ENCODE measurements around the gene BANP. TPM values are rescaled to one million over a fixed set of nuclear protein-coding genes. Genes with fewer than 3 reads are reported as not detected.

Gene BANP
- total and polyA plus RNA-seq, 2 of the 8 experiments (the other 6 are each of a cell fraction or from before 2014, with no cell fraction given): 25.8 to 39.8 TPM

DNA sequence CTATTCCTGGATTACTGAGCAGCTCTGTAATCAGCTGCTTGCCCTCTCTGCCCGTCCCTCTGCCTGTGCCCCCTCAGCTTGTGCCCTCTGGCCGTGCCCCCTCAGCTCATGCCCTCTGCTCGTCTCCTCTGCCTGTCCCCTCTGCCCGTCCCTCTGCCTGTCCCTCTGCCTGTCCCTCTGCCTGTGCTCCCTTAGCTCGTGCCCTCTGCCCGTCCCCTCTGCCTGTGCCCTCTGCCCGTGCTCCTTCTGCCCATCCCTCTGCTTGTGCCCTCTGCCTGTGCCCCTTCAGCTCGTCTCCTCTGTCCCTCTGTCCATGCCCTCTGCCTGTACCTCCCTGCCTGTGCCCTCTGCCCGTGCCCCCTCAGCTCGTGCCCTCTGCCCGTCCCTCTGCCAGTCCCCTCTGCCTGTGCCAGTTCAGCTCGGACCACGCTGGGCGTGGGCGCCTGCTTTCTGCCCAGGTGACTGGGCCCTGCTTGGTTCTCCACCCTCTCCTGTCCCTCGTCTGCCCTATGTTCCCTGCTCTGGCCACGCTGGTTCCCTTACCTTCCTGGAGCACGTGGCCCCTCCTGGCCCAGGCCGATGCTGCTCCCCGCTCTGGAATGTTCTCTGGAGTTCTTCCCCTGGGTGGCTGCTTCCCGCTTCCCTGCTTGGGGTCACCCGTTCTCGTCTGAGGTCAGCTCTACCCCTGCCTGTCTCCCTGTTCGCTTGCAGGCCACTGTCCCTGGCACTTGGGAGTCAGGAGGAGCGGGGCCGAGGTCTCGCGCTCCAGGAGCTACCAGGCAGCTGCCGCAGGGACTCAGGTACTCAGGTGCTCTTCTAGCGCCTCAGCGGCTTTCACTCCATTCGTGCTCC, 63.9 kb downstream of the BANP start:
- DNase-seq (ENCODE audit: low read depth in 1 of 2, low spot score in 2 of 2): no peak
- peaks cover 0 to 6% (median 2%) of the 10 kb centered on the region in 4 experiments; a peak in 5 of 8 replicates for H3K36me3 ChIP-seq (ENCODE audit: control insufficient read depth in 2 of 4, insufficient read depth in 4 of 4, low read length in 3 of 4)
- TF ChIP-seq CBX8 (IDR thresholded peaks at IDR 0.05; ENCODE audit: borderline replicate concordance, low read depth, low read length) (no peak), RBBP5 (IDR thresholded peaks at IDR 0.05; ENCODE audit: borderline replicate concordance, low read depth, low read length) (no peak), SP4 (IDR thresholded peaks at IDR 0.05; ENCODE audit: low read length) (no peak), POLR2A (IDR thresholded peaks at IDR 0.05; ENCODE audit: control extremely low read depth in 1 of 2, low read depth in 2 of 2, low read length in 2 of 2) (no peak), SIN3A (conservative IDR thresholded peaks at IDR 0.05 in 1 of 2, IDR thresholded peaks at IDR 0.05 in 1 of 2; ENCODE audit: low read depth in 1 of 2, low read length in 2 of 2) (no peak), BACH1 (IDR thresholded peaks at IDR 0.05; ENCODE audit: low read length) (no peak), TEAD4 (IDR thresholded peaks at IDR 0.05; ENCODE audit: low read depth, low read length) (no peak), PHF8 (conservative IDR thresholded peaks at IDR 0.05; ENCODE audit: low read depth, low read length) (no peak), RXRA (IDR thresholded peaks at IDR 0.05; ENCODE audit: insufficient read depth, low read depth, low read length) (no peak)
- no peak overlapping the region for H3K23ac ChIP-seq (ENCODE audit: insufficient read length)
- no peak overlapping the region for H2AFZ ChIP-seq (ENCODE audit: low read length)
- H3K18ac ChIP-seq (ENCODE audit: extremely low read depth, low read length): no peak overlapping the region
- WGBS, 2 experiments (ENCODE audit: extremely low coverage in 1 of 2, insufficient coverage in 1 of 2, insufficient read length in 1 of 2, insufficient replicate concordance in 2 of 2, low coverage in 1 of 2, low lambda C conversion rate in 2 of 2, missing lambda C conversion rate in 1 of 2): 91% methylated on average over 31 of the region's 32 CpGs; no CpG with 5 or more reads in 1 of the 2 experiments
- FAIRE-seq: no peak
- H3K4me2 ChIP-seq (ENCODE audit: insufficient read depth in 1 of 2, low read depth in 2 of 2, low read length in 2 of 2): no peak overlapping the region
- H3K4ac ChIP-seq (replicated peaks; ENCODE audit: insufficient read length, low read depth, low read length): no peak overlapping the region
- no peak overlapping the region for H3K9ac ChIP-seq (replicated peaks in 1 of 4; ENCODE audit: extremely low read depth in 1 of 4, low read depth in 3 of 4, low read length in 3 of 4)
- peaks cover 9% of the 10 kb centered on the region; the same call in 1 of the 2 replicates for H3K79me1 ChIP-seq (ENCODE audit: low read depth, low read length)
- peaks cover 0 to 8% of the 10 kb centered on the region in 2 experiments; a peak in 2 of 4 replicates for H3K9me3 ChIP-seq (ENCODE audit: insufficient read depth in 2 of 2, low read depth in 1 of 2, low read length in 1 of 2)
- no peak overlapping the region for H3K56ac ChIP-seq (replicated peaks; ENCODE audit: insufficient read length, low read depth, low read length)
- H4K20me1 ChIP-seq (replicated peaks in 1 of 2; ENCODE audit: control insufficient read depth in 1 of 2, insufficient read depth in 2 of 2, low read length in 2 of 2): no peaks in the 10 kb centered on the region
- H3K27me3 ChIP-seq (replicated peaks in 1 of 4; ENCODE audit: control insufficient read depth in 3 of 4, extremely low read depth in 1 of 4, insufficient read depth in 3 of 4, low read length in 3 of 4): no peaks in the 10 kb centered on the region
- no peak overlapping the region for H3K14ac ChIP-seq (ENCODE audit: insufficient read length)
- no peak overlapping the region for H2BK12ac ChIP-seq (ENCODE audit: low read depth, low read length)
- H2BK5ac ChIP-seq (ENCODE audit: low read depth, low read length): no peak overlapping the region; the same call in none of the 2 replicates
- H2BK120ac ChIP-seq (replicated peaks; ENCODE audit: low read depth, low read length): no peak overlapping the region
- 0 out of 2 replicates have a peak overlapping the region, but pooled peaks have one; percentile 24 for H2AK5ac ChIP-seq (ENCODE audit: low read depth, low read length)
- no peaks in the 10 kb centered on the region for H3K23me2 ChIP-seq (ENCODE audit: low read depth, low read length)
- H4K5ac ChIP-seq (ENCODE audit: insufficient read length, low read depth, low read length): no peak overlapping the region
- no peak overlapping the region for H2BK20ac ChIP-seq (ENCODE audit: low read length)
- no peak overlapping the region for H4K8ac ChIP-seq (ENCODE audit: extremely low read depth, insufficient read depth, low read length)
- no peak overlapping the region for H4K91ac ChIP-seq (replicated peaks; ENCODE audit: insufficient read length, low read length)
- POLR2A ChIA-PET (ENCODE audit: partially characterized antibody): no interaction called here
- H2BK15ac ChIP-seq (ENCODE audit: low read length): no peak overlapping the region
- peaks cover 0 to 12% (median under 1%) of the 10 kb centered on the region in 4 experiments; a peak in 4 of 7 replicates for H3K4me1 ChIP-seq (replicated peaks in 1 of 4; ENCODE audit: control insufficient read depth in 3 of 4, insufficient read depth in 4 of 4, low read length in 3 of 4)
- CTCF ChIA-PET (ENCODE audit: partially characterized antibody): interaction anchor here (0.8 to 2.1 kb wide), 4 partner anchors 8 to 32 kb away, joined by 3 to 4 read pairs (median 4); no protein-coding TSS in a partner anchor
- H3K4me3 ChIP-seq (ENCODE audit: extremely low read depth in 1 of 4, insufficient read depth in 2 of 4, low read depth in 3 of 4, low read length in 4 of 4): no peak overlapping the region
- H3K27ac ChIP-seq (ENCODE audit: low read depth, low read length): no peak overlapping the region
- H3K79me2 ChIP-seq (ENCODE audit: control insufficient read depth in 1 of 2, insufficient read depth in 2 of 2, low read length in 2 of 2): no peaks in the 10 kb centered on the region; a peak in 1 of 4 replicates
